Chondrocyte (in vitro differentiated cells): ENCODE results near the gene ATL1. TPM values are rescaled to one million over a fixed set of nuclear protein-coding genes. Genes with fewer than 3 reads are reported as not detected.

ENCODE experiments used
- DNase-seq: peaks from one replicate; pipeline ENCODE4 v3.0.0; 2021; ENCODE audit warnings: mixed read lengths, low spot score
- H3K27ac Mint-ChIP-seq: one replicate; pipeline ENCODE4 v1.8.0; 2021; ENCODE audit warnings: mild to moderate bottlenecking, moderate library complexity, mixed read lengths; ENCODE audit not compliant: unreplicated experiment
- H3K27me3 Mint-ChIP-seq: 2 replicates; pipeline ENCODE4 v1.8.0; 2021; ENCODE audit warnings: low read depth, mixed read lengths
- H3K36me3 Mint-ChIP-seq: 2 replicates; pipeline ENCODE4 v1.8.0; 2021; ENCODE audit warnings: low read depth, mixed read lengths
- H3K4me1 Mint-ChIP-seq: 2 replicates; pipeline ENCODE4 v1.8.0; 2021; ENCODE audit warnings: low read depth, mild to moderate bottlenecking, mixed read lengths
- H3K4me3 Mint-ChIP-seq: one replicate; pipeline ENCODE4 v1.8.0; 2021; ENCODE audit warnings: mild to moderate bottlenecking, moderate library complexity, mixed read lengths; ENCODE audit not compliant: unreplicated experiment
- H3K9me3 Mint-ChIP-seq: 2 replicates; pipeline ENCODE4 v1.8.0; 2021; ENCODE audit warnings: low read depth, mixed read lengths
- total RNA-seq: library from RNA; stranded (reverse); gene quantifications from 3 replicates; pipeline ENCODE4 v1.2.1, GENCODE V29; 2021
- TF ChIP-seq, protein P1 (sequence below): fragments of 200-600 bp; sonication (generic); IDR thresholded peaks from 2 replicates; pipeline ENCODE4 v1.5.0; 2021; ENCODE audit warnings: antibody characterized with exemption, mild to moderate bottlenecking, moderate library complexity

Gene ATL1
- total RNA-seq, 1 donor from 2014 or later: 19.0 TPM

DNA sequence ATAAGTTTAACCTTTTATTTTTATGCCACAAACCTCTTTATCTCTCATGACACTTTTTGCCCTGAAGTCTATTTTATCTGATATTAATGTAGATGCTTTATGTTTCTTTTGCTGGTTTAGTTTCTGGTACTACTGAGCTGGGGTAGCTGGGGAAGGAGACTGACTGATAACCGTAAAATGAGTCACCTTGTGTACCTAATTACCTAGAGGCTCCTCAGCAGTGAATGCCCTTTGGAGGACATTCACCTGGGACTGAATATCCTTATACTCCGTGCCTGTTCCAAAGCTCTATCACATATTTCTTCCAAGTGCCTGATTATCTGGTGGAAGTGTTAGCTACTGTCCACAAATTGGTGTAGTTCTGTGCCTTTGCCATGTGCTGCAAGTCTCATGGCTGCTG is 13.9 kb downstream of the ATL1 start:
- H3K4me3 Mint-ChIP-seq: no peak overlapping the region
- peaks cover 17% of the 10 kb centered on the region for H3K36me3 Mint-ChIP-seq
- TF ChIP-seq, protein P1, sequence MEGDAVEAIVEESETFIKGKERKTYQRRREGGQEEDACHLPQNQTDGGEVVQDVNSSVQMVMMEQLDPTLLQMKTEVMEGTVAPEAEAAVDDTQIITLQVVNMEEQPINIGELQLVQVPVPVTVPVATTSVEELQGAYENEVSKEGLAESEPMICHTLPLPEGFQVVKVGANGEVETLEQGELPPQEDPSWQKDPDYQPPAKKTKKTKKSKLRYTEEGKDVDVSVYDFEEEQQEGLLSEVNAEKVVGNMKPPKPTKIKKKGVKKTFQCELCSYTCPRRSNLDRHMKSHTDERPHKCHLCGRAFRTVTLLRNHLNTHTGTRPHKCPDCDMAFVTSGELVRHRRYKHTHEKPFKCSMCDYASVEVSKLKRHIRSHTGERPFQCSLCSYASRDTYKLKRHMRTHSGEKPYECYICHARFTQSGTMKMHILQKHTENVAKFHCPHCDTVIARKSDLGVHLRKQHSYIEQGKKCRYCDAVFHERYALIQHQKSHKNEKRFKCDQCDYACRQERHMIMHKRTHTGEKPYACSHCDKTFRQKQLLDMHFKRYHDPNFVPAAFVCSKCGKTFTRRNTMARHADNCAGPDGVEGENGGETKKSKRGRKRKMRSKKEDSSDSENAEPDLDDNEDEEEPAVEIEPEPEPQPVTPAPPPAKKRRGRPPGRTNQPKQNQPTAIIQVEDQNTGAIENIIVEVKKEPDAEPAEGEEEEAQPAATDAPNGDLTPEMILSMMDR: no peak
- no peaks in the 10 kb centered on the region for H3K27me3 Mint-ChIP-seq
- H3K27ac Mint-ChIP-seq: no peak overlapping the region
- peaks cover 25% of the 10 kb centered on the region for H3K9me3 Mint-ChIP-seq
- H3K4me1 Mint-ChIP-seq: no peaks in the 10 kb centered on the region
- no peak for DNase-seq

DNA sequence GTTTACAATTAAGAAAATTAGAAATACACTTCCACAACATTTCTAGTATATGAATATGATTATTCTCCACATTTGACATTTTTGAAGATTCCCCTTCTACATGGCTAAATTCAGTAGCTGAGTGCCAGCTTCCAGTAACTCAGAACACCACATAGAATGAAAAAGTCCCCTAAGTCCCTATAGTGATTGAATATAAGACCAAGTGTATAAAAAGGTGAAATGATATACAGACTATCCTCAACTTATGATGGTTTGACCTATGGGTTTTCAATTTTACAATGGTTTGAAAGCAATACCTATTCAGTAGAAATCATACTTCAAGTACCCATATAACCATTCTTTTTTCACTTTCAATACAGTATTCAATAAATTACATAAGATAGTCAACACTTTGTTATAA is 15.8 kb downstream of the ATL1 start:
- Mint-ChIP-seq H3K27ac (no peak overlapping the region), H3K4me3 (no peak overlapping the region), H3K36me3 (peaks cover 7% of the 10 kb centered on the region), H3K27me3 (no peaks in the 10 kb centered on the region), H3K4me1 (no peaks in the 10 kb centered on the region), H3K9me3 (peaks cover 12% of the 10 kb centered on the region)
- no peak for DNase-seq
- TF ChIP-seq, protein P1: no peak

DNA sequence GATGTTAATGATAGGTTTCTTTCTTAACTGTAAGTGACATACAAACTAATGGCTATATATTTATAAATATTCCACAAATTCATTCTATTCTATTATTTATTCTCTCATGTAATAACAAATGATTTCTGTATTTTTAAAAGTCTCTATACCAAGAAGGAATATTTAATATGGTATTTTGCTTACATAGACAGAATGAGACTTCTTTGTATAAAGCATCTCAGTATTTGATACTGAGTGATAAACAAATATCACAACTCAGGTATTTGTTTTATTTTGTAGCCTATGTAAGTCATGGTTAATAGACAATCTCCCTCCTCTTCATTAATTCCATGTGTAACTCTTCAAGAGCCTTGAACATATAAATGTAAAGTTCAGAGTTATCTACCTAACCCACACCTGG is 18.0 kb downstream of the ATL1 start:
- H3K27me3 Mint-ChIP-seq: no peaks in the 10 kb centered on the region
- no peak overlapping the region for H3K27ac Mint-ChIP-seq
- no peaks in the 10 kb centered on the region for H3K9me3 Mint-ChIP-seq

DNA sequence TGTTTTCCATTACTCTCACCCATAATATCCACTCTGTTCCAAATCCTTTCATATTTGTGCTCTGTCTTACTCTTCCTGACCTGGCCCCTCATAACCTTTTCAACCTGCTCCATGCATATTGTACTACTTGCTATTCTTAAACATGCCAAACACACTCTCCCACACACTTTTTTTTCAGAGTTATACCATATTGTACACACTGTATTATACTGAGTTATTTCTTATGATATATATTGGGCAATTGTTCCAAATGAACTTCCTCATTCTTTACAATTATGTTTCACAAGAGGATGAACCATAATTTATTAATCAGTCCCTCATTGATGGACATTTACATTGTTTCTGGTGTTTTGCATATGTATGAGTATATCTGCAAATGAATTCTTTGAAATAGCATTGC is 18.5 kb downstream of the ATL1 start:
- H3K27me3 Mint-ChIP-seq: no peaks in the 10 kb centered on the region
- H3K4me3 Mint-ChIP-seq: no peak overlapping the region
- H3K4me1 Mint-ChIP-seq: no peaks in the 10 kb centered on the region
- DNase-seq: no peak
- H3K36me3 Mint-ChIP-seq: no peaks in the 10 kb centered on the region
- H3K27ac Mint-ChIP-seq: no peak overlapping the region
- no peaks in the 10 kb centered on the region for H3K9me3 Mint-ChIP-seq
- TF ChIP-seq, protein P1: no peak

More for the DNA sequence above, 18.0 kb downstream of the ATL1 start:
- no peak for DNase-seq
- no peaks in the 10 kb centered on the region for H3K4me1 Mint-ChIP-seq
- H3K36me3 Mint-ChIP-seq: no peaks in the 10 kb centered on the region
- H3K4me3 Mint-ChIP-seq: no peak overlapping the region
- TF ChIP-seq, protein P1: no peak

DNA sequence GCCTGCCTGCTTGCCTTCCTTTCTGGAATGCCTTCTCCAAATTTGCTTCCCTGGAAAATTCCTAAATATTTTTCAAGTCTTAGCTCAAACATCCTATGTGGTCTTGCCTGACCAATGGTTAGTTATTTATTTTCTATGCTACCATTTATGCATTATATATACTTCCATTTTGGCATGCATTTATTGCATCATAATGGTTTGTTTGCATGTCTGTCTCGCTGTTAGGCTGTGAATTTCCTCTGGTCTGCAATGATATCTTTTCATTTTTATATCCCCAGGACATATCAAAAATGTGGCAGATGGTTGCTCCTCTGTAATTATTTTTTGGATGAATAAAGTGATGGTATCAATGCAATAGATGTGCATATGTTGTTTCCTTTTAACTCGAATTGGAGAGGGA is 30.5 kb downstream of the ATL1 start:
- Mint-ChIP-seq H3K36me3 (peaks cover 14% of the 10 kb centered on the region), H3K9me3 (no peaks in the 10 kb centered on the region), H3K4me3 (no peak overlapping the region), H3K4me1 (peaks cover 15% of the 10 kb centered on the region), H3K27me3 (no peaks in the 10 kb centered on the region), H3K27ac (no peak overlapping the region)
- DNase-seq: no peak
- TF ChIP-seq, protein P1: no peak
